HEK293T (cell line): ENCODE results near the gene E2F6.

ENCODE experiments used
- CTCF ChIA-PET: fragments of 350-600 bp; formaldehyde crosslinking; extraction: SDS; loops from one replicate; lab custom pipeline; 2021; ENCODE audit warnings: antibody characterized with exemption, inconsistent platforms; lab: Yijun Ruan, JAX
- POLR2A ChIA-PET: fragments of 350-600 bp; formaldehyde crosslinking; extraction: SDS; loops from one replicate; lab custom pipeline; 2020; ENCODE audit warnings: antibody characterized with exemption, inconsistent platforms; lab: Yijun Ruan, JAX
- DNase-seq: peaks from one replicate; pipeline ENCODE4 v3.0.0; 2012; ENCODE audit warnings: mixed read lengths; ENCODE audit errors: extremely low spot score
- ARNT ChIP-seq: fragments of 450-650 bp; IDR thresholded peaks from 2 replicates; pipeline ENCODE4 v1.6.1; 2017; ENCODE audit warnings: mild to moderate bottlenecking
- BHLHE40 ChIP-seq: fragments of 450-650 bp; IDR thresholded peaks from 2 replicates; pipeline ENCODE4 v1.6.1; 2016; ENCODE audit warnings: mild to moderate bottlenecking, moderate library complexity, borderline replicate concordance
- CTBP1 ChIP-seq: fragments of 450-650 bp; IDR thresholded peaks from 2 replicates; pipeline ENCODE4 v1.6.1; 2016; ENCODE audit warnings: borderline replicate concordance
- ELF4 ChIP-seq: fragments of 450-650 bp; IDR thresholded peaks from 2 replicates; pipeline ENCODE4 v1.6.1; 2017; ENCODE audit warnings: antibody characterized with exemption
- FOXA1 ChIP-seq: fragments of 450-650 bp; IDR thresholded peaks from 2 replicates; pipeline ENCODE4 v1.6.1; 2016; ENCODE audit warnings: mild to moderate bottlenecking
- FOXK2 ChIP-seq: fragments of 450-650 bp; IDR thresholded peaks from 2 replicates; pipeline ENCODE4 v1.6.1; 2016; ENCODE audit warnings: mild to moderate bottlenecking
- FOXM1 ChIP-seq: fragments of 450-650 bp; IDR thresholded peaks from 2 replicates; pipeline ENCODE4 v1.6.1; 2017; ENCODE audit warnings: mild to moderate bottlenecking, borderline replicate concordance
- HDGF ChIP-seq: fragments of 450-650 bp; IDR thresholded peaks from 2 replicates; pipeline ENCODE4 v1.6.1; 2017; ENCODE audit warnings: antibody characterized with exemption, borderline replicate concordance
- L3MBTL2 ChIP-seq: fragments of 450-650 bp; conservative IDR thresholded peaks from 2 replicates; pipeline ENCODE4 v1.6.1; 2016; ENCODE audit warnings: mild to moderate bottlenecking
- LEF1 ChIP-seq: fragments of 450-650 bp; IDR thresholded peaks from 2 replicates; pipeline ENCODE4 v1.6.1; 2017; ENCODE audit warnings: mild to moderate bottlenecking, borderline replicate concordance
- NFRKB ChIP-seq: fragments of 450-650 bp; IDR thresholded peaks from 2 replicates; pipeline ENCODE4 v1.6.1; 2016; ENCODE audit warnings: mild to moderate bottlenecking, moderate library complexity
- SP1 ChIP-seq: fragments of 450-650 bp; IDR thresholded peaks from 2 replicates; pipeline ENCODE4 v1.6.1; 2017
- SUZ12 ChIP-seq: fragments of 450-650 bp; IDR thresholded peaks from 2 replicates; pipeline ENCODE4 v1.6.1; 2016; ENCODE audit warnings: mild to moderate bottlenecking
- TARDBP ChIP-seq: fragments of 450-650 bp; IDR thresholded peaks from 2 replicates; pipeline ENCODE4 v1.6.1; 2016
- ZNF384 ChIP-seq: fragments of 450-650 bp; IDR thresholded peaks from 2 replicates; pipeline ENCODE4 v1.6.1; 2016
- TF ChIP-seq, protein P1 (sequence below): fragments of 450-650 bp; IDR thresholded peaks from 2 replicates; pipeline ENCODE4 v1.6.1; 2016

Gene E2F6

GRCh38 chr2:11420190-11420589 is 45.8 kb downstream of the E2F6 start:
- no peak for TF ChIP-seq FOXM1
- TF ChIP-seq BHLHE40 = no peak
- no peak for TF ChIP-seq CTBP1
- TF ChIP-seq FOXK2 = no peak
- TF ChIP-seq, protein P1, sequence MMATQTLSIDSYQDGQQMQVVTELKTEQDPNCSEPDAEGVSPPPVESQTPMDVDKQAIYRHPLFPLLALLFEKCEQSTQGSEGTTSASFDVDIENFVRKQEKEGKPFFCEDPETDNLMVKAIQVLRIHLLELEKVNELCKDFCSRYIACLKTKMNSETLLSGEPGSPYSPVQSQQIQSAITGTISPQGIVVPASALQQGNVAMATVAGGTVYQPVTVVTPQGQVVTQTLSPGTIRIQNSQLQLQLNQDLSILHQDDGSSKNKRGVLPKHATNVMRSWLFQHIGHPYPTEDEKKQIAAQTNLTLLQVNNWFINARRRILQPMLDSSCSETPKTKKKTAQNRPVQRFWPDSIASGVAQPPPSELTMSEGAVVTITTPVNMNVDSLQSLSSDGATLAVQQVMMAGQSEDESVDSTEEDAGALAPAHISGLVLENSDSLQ = no peak
- TF ChIP-seq HDGF = no peak
- TF ChIP-seq SUZ12 = no peak
- no peak for TF ChIP-seq L3MBTL2
- ChIA-PET CTCF (interaction anchor here (0.9 kb wide), 1 partner anchor 9 kb away, joined by 3 read pairs; no protein-coding TSS in a partner anchor), POLR2A (no interaction called here)
- DNase-seq = no peak

GRCh38 chr2:11419781-11420180 is 46.2 kb downstream of the E2F6 start:
- TF ChIP-seq L3MBTL2 = no peak
- no peak for TF ChIP-seq HDGF
- TF ChIP-seq LEF1 = no peak
- TF ChIP-seq BHLHE40 = no peak
- no peak for TF ChIP-seq NFRKB
- TF ChIP-seq FOXK2 = no peak
- TF ChIP-seq CTBP1 = no peak
- no peak for TF ChIP-seq FOXM1
- no peak for TF ChIP-seq SP1
- ChIA-PET CTCF (interaction anchor here (0.9 kb wide), 1 partner anchor 8 kb away, joined by 3 read pairs; no protein-coding TSS in a partner anchor), POLR2A (no interaction called here)
- no peak for DNase-seq

DNA sequence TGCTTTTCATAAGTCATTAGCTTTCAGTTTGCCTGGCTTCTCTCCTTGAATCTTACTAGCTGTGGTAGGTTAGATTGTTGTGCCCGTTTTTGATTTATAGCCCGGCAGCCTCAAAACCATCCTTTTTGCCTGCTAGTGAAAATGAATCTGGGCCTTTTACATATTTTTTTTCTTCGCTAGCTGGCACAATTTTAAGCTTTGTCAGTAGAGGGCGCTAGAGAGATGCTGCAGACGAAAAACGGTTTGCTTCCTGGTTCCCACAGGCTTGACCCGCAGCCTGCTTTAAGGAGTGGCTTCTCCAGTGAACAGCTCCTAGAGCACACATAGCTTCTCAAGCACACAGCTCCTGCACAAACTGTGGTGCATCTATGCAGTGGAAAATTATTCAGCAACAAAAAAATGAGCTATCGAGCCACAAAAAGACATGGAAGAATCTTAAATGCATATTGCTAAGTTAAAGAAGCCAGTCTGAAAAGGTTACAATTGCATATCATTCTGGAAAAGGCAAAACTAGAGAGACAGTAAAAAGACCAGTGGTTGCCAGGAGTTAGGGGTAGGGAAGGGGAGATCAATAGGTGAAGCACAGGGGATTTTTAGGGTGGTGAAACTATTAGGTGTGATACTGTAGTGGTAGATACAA is 47.9 kb downstream of the E2F6 start:
- no peak for TF ChIP-seq CTBP1
- no peak for TF ChIP-seq SP1
- TF ChIP-seq NFRKB = no peak
- TF ChIP-seq L3MBTL2 = no peak
- no peak for TF ChIP-seq HDGF
- TF ChIP-seq LEF1 = no peak
- TF ChIP-seq ARNT = no peak
- TF ChIP-seq FOXA1 = no peak
- no peak for TF ChIP-seq ELF4
- TF ChIP-seq FOXM1 = no peak
- TF ChIP-seq BHLHE40 = no peak
- TF ChIP-seq ZNF384 = no peak
- no peak for TF ChIP-seq SUZ12
- POLR2A ChIA-PET = no interaction called here
- peak; percentile 40 for DNase-seq

DNA sequence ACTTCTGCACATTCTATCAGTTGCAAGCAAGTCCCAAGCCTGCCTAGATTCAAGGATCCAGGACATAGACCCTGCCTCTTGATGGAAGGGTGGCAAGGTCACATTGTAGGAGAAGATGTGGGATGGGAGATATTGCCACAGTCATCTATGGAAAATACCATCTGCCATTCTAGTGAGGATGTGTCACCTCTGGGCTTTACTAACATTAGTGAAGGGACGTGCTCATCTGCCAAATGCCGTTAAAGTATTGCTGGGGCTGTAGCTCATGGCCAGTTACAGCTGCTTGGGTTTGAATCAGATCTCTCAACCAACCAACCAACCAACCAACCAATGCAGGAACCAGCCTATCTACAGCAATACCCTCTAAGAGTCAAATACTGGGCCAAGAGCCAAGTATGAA is 49.0 kb downstream of the E2F6 start:
- TF ChIP-seq TARDBP = no peak
- TF ChIP-seq ARNT = no peak
- TF ChIP-seq LEF1 = no peak
- TF ChIP-seq HDGF = no peak
- no peak for TF ChIP-seq NFRKB
- no peak for TF ChIP-seq FOXK2
- TF ChIP-seq, protein P1 = no peak
- no peak for TF ChIP-seq SP1
- no peak for TF ChIP-seq FOXM1
- no peak for TF ChIP-seq CTBP1
- no peak for TF ChIP-seq BHLHE40
- TF ChIP-seq SUZ12 = no peak
- no peak for TF ChIP-seq FOXA1
- TF ChIP-seq ZNF384 = no peak
- TF ChIP-seq ELF4 = no peak
- TF ChIP-seq L3MBTL2 = no peak
- DNase-seq = no peak
- POLR2A ChIA-PET = no interaction called here
- CTCF ChIA-PET = interaction anchor here (0.5 to 0.6 kb wide), 2 partner anchors 15 to 183 kb away, joined by 3 to 5 read pairs; no protein-coding TSS in a partner anchor

More for the DNA sequence above, 47.9 kb downstream of the E2F6 start:
- CTCF ChIA-PET = no interaction called here

GRCh38 chr2:11416186-11416585 is 49.8 kb downstream of the E2F6 start:
- no peak for DNase-seq
- CTCF ChIA-PET = no interaction called here
- POLR2A ChIA-PET = no interaction called here
- TF ChIP-seq, protein P1 = no peak
- TF ChIP-seq L3MBTL2 (no peak), ARNT (no peak), HDGF (no peak), ELF4 (no peak), SUZ12 (no peak), NFRKB (no peak), CTBP1 (no peak)
